SK-N-MC (cell line): Measurements from ENCODE around the gene MINDY3.
"Not testable (repeated sequence)": the region's sequence is repeated elsewhere in the genome, so short reads cannot be mapped to it uniquely, and the experiment has no call there.

Experiments used
- EZH2 ChIP-seq: fragments of 200-600 bp; sonication (generic); IDR thresholded peaks from one replicate; pipeline ENCODE4 v1.6.1; 2017; ENCODE audit warnings: antibody characterized with exemption
- POLR2AphosphoS5 ChIP-seq: IDR thresholded peaks from 2 replicates; pipeline ENCODE4 v1.6.1; 2012; ENCODE audit warnings: mild to moderate bottlenecking, low read depth, low read length, borderline replicate concordance

DNA sequence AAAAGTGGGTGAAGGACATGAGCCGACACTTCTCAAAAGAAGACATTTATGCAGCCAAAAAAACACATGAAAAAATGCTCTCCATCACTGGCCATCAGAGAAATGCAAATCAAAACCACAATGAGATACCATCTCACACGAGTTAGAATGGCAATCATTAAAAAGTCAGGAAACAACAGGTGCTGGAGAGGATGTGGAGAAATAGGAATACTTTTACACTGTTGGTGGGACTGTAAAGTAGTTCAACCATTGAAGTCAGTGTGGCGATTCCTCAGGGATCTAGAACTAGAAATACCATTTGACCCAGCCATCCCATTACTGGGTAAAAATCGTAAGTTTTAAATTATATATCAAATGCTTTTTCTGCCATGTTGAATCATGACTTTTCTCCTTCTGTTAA lies 85.8 kb downstream of the MINDY3 start:
- TF ChIP-seq EZH2, POLR2AphosphoS5: not testable (repeated sequence)
